Measurements from ENCODE around the gene DDX1.
"Not testable (repeated sequence)": the region's sequence is repeated elsewhere in the genome, so short reads cannot be mapped to it uniquely, and the experiment has no call there.

DDX1 gene

DNA sequence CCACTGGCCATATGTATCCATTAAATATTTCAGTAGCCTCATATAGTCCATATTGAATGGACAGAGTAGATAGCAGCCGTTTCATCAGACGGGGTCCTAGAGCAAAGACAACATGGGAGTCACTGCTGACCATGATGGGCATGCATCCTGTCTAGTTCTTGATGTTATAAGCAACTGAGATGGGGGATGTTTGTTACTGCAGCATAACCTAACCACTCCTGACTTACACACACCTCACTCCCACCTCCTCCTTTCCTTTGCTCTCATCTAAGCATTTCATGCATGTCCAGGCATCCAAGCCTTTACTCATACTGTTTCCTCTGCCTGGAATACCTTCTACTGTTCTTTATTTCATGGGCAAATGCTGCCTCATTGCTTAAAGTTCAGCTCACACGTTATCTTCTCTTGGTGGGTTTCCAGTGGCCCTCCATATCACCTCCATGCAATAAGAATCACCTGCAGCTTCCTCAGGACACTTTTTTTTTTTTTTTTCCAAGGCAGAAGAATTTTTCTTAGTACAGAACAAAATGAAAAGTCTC lies 87.8 kb downstream of the DDX1 start:
- no peak for DNase-seq

DNA sequence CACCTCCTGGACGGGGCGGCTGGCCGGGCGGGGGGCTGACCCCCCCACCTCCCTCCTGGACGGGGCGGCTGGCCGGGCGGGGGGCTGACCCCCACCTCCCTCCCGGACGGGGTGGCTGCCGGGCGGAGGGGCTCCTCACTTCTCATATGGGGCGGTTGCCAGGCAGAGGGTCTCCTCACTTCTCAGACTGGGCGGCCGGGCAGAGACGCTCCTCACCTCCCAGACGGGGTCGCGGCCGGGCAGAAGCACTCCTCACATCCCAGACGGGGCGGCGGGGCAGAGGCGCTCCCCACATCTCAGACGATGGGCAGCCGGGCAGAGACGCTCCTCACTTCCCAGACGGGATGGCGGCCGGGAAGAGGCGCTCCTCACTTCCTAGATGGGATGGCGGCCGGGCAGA lies 88.5 kb downstream of the DDX1 start:
- DNase-seq = not testable (repeated sequence)

All from DMS53 (cell line).